HG03571 (cell line): Measurements from ENCODE around the gene SCN3A.

Source experiments
- ATAC-seq: cut with Tn5 transposase; IDR thresholded peaks from one replicate; pipeline ENCODE4 v1.9.1; 2021; ENCODE audit not compliant: unreplicated experiment

SCN3A gene

DNA sequence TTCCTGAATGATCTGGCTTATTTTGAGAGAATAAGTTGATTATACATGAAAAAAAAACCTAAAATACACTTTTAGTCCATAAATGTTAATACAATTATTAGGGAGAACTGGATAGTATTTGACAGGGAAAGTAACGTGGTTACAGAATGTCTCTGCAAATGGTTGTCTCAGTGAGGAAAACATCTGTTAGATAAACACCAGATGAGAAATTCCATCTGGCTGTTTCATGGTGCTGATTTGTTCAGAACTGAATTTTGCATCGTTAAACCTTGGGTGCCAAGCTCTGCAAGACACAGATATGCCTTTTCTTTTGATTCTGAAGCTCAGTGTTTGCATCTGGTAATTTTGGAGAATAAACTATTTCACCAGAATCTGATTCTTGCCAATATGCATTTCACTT, 90.4 kb downstream of the SCN3A start:
- ATAC-seq, result no peak

DNA sequence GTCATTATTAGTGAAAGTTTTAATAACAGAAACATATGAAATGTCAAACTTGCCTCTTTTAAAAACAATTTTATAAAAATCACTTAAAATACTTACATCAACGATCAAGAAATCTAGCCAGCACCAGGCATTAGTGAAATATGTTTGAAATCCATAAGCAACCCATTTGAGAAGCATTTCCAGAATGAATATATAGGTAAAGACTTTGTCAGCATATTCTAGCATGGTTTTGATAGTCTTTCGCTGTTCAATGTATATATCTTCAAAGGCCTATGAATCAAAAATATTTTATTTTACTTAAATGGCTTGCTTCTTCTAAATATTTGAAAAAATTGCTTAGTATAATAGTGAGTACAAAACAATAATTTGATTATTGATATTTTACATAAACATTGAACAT, 91.1 kb downstream of the SCN3A start:
- no peak for ATAC-seq

- no peak for ATAC-seq
Observed at GRCh38 chr2:165112133-165112573, 91.7 kb downstream of the SCN3A start.

GRCh38 chr2:165110394-165110793, 93.5 kb downstream of the SCN3A start:
- ATAC-seq, result no peak

DNA sequence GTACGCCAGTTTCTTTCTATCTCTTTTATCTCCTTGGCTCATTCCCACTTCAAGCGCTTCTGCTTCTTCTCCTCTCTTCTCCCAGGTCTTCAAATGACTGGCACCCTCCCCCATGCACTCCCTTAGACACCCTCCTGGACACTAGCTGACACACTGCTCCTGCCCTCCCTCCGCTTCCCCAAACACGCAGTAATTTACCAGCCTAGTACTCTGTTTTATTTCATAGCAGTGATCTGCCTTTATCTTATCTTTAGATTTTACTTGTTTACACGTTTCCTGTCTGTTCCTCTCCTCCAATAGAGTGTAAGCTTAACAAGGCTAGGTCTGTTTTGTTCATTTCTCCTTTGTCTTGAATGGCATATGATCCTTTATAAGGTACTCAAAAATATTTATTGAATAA, 93.9 kb downstream of the SCN3A start:
- no peak for ATAC-seq

DNA sequence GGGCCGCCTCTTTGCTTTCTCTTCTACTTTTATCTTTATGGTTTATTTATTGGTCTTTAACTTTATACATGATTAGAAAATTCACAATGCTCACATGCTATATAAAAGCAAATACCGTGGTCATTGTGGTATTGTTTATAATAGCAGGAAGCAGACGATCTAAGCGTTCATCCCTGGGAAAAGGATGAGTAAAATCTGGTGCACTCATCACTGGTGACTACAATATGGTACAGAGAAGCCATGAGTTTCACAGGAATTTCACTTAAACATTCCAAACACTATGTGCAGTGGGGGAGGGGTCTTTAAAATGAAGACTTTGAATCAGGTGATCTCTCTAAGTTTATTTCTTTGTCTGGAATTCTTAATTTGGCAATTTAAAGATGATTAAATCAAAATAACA, 97.9 kb downstream of the SCN3A start:
- ATAC-seq, result no peak

DNA sequence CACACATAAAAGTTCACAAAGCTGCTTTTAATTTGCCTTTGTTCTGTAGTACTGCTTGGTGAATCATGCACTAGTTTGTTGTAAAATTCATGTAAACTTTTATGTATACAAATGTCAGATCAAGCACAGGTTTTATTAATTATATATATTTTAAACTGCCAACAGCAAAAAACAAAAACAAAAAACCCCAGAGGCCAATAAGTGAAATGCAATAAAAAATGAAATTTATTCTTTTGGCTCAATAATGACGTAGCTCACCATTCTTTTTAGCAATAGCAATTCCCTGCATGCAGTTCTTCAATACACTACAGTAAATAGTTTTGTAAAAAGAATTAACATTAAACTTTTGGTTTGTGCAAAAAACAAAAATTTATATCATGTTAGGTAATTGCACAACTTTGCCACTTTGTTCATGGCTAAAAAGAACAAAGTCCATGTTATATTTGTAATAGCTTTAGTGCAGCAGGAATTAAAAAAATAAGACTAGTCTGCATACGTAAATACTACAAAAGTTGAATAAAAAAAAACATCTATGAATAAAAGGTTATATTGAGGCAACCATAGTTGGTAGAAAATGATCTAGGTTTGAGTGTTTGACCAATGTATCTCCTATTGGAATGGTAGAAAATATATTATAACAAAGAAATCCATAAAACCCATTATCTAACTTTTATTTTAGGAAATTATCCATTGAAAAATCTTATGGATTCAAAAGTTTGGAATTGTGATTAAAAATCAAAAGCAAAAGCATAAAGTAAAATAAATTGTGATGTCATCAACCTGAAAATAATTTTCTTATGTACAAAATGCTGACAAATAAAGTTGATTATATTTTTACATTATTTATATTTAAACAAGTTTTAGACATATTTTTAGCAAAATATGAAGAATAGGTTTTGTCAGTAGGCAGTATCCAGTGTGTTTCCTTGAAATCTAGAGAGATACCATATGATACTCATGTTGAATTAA, 115.6 kb downstream of the SCN3A start:
- ATAC-seq, result no peak

GRCh38 chr2:165086337-165086736, 117.5 kb downstream of the SCN3A start:
- ATAC-seq, result no peak

DNA sequence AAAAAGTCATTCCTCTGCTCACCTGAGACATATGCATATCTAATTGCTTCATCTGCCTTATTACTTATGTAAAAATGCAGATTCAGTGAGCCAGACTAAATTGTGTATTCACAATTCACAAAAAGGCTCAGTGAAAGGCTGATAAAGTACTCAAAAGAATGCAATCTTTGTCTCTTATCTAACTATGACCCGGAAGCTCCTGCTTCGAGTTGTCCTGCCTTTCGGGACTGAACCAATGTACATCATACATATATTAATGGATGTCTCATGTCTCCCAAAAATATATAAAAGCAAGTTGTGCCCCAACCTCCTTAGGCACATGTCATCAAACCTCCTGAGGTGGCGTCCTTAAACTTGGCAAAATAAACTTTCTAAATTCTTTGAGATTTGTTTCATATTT, 120.5 kb downstream of the SCN3A start:
- ATAC-seq, result no peak

DNA sequence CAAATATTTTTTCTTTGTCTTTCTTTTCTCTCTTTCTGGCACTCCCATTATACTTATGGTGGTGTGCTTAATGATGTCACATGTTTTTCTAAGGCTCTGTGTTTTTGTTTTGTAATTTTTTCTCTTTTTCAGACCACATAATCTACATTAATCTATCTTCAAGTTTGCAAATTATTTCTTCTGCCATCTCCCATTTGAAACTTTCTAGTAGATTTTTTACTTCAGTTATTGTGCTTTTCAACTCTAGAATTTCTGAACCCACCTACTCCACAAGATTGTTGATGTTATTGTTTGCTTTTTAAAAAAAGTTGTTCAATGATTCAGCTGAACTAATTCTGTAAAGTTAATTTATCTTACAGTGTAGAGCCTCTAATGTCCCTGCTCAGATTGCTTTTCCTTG, 121.4 kb downstream of the SCN3A start:
- ATAC-seq, result no peak

DNA sequence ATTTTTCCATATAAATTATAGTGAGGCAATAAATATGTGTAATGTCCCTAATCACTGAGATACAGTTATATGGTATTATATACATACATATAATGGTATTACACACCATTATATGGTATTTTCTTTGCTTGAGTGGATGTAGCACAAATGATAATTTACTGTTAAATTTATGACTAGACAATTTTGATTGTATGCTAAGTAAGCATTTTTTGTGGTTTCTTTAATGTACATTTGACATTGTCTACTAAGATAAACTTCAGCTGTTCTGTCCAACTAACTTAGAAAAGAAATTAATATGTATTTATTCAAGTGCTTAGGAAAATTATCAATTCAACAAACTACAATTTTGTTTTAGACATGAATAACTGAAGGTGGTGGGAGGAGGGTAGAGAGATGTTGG, 122.6 kb downstream of the SCN3A start:
- ATAC-seq, result no peak

DNA sequence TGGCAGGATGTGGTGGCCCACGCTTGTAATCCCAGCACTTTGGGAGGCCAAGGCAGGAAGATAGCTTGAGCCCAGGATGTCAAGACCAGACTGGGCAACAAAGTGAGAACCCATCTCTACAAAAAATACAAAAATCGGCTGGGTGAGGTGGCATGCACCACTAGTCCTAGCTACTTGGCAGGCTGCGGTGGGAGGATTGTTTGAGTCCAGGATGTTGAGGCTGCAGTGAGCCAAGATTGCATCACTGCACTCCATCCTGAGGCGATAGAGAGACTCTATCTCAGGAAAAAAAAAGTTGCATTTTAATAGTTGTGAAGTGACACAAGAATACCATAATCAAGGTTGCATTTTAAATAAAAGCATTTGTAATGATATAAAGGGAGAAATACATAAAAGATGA, 124.4 kb downstream of the SCN3A start:
- no peak for ATAC-seq

DNA sequence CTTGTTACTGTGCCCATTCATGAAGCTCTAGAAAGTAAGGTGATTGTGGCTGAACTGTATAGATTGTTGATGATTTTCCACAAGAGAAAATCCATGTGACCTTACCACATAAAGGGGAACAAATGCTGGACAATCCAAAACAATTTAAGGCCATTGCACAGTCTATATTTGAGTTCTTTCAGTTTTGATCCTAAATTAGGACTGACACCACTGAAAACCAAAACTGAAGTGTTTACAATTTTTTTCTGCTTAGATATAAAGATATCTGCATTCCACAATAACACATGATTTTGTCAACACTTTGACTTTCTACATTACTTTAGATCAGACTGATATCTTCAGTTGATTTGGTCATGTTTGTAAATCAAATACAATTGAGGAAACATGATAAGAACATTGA, 124.9 kb downstream of the SCN3A start:
- ATAC-seq, result no peak

- ATAC-seq, result no peak
Observed at GRCh38 chr2:165074884-165075283, 129.0 kb downstream of the SCN3A start.

DNA sequence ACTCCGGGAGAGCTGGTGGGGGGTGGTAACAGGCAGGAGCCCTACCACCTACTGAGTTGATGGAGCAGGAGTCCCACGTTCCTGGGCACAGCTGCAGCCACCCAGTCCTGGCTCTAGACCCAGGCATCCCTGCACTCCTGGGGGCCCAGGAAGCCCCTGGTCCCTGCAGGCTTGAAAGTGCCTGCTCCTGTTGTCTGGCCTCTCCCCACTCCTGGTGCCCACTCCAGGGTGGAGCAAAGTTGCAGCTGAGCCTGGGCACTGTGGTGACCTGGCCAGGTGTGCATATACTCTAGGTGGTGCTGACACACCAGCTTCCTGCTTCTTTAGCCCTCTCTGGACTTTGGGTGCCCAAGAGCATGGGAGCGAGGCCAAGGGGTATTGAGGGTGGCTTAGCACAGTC, 129.5 kb downstream of the SCN3A start:
- ATAC-seq, result no peak

DNA sequence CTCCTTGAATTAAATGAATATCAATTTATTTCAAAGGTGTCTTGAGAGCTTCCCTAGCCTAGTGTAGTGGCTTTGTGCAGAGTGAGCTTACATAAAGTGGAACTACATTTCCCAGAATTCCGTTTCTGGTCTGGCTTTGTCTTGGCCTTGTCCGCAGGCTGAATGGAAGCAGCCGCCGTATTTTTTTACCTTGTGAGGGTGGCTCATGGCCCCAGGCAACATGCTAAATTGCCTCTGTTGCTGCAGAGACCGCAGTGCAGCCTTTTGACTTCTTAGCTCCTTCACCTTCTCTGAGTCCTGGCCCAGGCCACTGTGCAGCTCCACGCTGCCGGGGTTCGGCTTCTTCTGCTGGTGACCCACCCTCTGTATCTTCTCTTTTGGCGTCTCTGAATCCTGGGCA, 133.8 kb downstream of the SCN3A start:
- ATAC-seq, result no peak

- ATAC-seq, result no peak
Observed at GRCh38 chr2:165069151-165069550, 134.7 kb downstream of the SCN3A start.

DNA sequence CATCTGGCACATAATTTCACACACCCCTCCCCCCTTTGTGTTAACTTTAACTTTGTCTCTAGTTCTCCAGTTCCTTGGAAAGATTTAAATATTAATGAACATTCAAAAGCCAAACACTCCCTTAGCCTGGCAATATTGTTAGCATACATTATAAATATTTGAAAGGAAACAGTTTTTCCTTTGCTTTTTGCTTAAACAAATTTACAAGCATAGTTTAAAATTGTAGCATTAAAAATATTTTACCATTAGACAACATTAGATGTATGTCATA, 135.4 kb downstream of the SCN3A start:
- ATAC-seq, result no peak

DNA sequence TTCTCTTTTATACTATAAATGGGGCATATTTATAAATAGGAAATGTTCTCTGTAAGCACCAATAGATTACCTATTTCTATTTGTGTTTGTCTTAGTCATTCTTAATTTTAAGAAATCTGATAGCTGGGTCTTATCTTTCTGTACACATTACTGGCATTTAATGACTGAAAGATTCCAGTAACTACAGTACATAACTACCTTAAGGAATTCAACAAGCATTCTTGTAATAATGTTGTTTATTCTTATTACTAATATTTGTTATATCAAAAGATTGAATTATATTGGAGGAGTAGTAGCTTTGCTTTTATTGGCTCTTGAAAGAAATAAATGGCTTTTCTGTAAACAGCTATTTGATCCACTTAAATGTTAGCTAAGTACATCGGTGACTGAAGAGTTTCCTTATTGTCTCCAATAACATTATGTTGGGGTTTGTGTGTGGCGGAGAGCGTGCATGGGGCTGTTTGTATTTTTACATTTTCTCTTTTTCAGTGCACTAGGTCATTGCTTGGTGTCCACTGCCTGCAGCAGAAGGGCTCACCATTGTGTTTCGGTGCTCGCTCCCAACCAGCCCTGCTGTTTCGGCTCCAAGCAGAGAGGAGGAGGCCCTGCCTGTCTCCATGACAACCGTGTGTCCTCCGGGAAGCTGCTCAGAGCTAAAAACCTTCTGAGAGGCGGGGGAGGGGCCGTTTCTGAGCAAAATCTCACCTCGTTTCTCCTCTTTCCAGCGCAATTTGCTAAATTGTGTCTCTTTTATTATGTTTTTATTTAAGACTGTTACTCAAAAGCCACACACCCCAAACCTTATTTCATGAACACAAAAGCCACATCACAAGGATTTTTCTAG, 136.0 kb downstream of the SCN3A start:
- ATAC-seq, result no peak

GRCh38 chr2:165064743-165065142, 139.1 kb downstream of the SCN3A start:
- ATAC-seq, result no peak

- ATAC-seq, result no peak
Observed at GRCh38 chr2:165060411-165060810, 143.4 kb downstream of the SCN3A start.
